ENCODE data around the gene C11orf91.

The C11orf91 gene

DNA sequence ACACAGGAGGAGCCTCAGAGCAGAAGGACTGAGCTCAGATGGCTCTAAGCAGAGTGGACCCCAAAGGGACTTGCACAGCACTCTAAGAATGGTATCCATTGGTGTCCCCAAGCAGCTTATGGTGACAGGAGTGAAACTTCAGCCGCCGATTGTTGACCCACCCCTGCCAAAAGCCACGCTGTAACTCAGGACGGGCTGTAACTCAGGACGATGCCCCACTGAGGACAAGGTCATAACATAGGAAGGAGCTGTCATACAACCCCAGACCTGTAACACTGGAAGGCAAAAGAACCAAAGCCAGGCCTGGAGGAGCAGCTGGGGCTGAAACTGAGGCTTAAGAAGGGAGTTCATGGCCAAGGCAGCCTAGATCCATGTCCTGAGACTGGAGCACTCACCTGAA lies 21.4 kb upstream of the C11orf91 start:
- no peak for DNase-seq (ENCODE audit: low read depth)
- TF ChIP-seq, protein P1, sequence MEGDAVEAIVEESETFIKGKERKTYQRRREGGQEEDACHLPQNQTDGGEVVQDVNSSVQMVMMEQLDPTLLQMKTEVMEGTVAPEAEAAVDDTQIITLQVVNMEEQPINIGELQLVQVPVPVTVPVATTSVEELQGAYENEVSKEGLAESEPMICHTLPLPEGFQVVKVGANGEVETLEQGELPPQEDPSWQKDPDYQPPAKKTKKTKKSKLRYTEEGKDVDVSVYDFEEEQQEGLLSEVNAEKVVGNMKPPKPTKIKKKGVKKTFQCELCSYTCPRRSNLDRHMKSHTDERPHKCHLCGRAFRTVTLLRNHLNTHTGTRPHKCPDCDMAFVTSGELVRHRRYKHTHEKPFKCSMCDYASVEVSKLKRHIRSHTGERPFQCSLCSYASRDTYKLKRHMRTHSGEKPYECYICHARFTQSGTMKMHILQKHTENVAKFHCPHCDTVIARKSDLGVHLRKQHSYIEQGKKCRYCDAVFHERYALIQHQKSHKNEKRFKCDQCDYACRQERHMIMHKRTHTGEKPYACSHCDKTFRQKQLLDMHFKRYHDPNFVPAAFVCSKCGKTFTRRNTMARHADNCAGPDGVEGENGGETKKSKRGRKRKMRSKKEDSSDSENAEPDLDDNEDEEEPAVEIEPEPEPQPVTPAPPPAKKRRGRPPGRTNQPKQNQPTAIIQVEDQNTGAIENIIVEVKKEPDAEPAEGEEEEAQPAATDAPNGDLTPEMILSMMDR (conservative IDR thresholded peaks at IDR 0.05; ENCODE audit: control insufficient read depth, insufficient read depth, low read depth, low read length), result no peak
- H3K4me3 ChIP-seq (ENCODE audit: control insufficient read depth, low read depth, low read length), result no peak overlapping the region

DNA sequence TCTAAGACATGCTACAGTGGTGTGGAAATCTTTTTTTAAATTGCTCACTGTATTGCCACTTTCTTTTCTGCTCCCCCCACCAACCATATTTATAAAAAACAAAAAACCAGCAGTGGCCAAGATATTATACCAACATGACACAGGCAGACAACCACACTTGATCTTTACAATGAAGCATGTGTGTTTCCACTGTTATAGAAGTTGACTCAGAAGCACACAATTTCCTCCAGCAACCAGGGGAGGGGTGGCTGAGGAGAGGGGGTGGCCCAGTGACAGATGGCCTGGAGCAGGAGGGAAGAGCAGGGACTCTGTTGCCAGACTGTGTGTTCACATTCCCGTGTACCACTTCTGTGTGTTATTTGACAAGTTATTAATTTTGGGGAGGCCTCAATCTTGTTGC lies 20.8 kb upstream of the C11orf91 start:
- DNase-seq (ENCODE audit: low read depth), result peak; percentile 68
- H3K4me3 ChIP-seq (ENCODE audit: control insufficient read depth, low read depth, low read length), result no peak overlapping the region
- TF ChIP-seq, protein P1 (conservative IDR thresholded peaks at IDR 0.05; ENCODE audit: control insufficient read depth, insufficient read depth, low read depth, low read length), result no peak

DNA sequence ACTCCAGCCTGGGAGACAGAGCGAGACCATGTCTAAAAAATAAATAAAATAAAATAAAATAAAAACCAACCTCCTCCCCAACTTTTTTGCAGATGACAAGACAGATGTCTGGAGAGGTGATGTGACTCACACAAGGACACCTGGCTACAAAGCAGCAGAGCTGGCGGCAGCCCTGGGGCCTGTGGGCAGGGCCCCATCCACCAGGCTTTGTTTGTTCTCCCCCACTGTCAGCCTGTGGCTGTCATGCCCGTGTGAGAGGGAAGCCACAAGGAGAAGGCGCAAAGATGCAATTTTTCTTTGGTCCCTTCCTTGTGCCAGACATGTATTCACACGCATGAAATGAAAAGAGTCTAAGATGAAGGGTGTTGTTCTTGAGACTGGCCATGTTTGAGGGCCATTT lies 19.0 kb upstream of the C11orf91 start:
- TF ChIP-seq, protein P1 (conservative IDR thresholded peaks at IDR 0.05; ENCODE audit: control insufficient read depth, insufficient read depth, low read depth, low read length), result no peak
- no peak for DNase-seq (ENCODE audit: low read depth)
- H3K4me3 ChIP-seq (ENCODE audit: control insufficient read depth, low read depth, low read length), result no peak overlapping the region

DNA sequence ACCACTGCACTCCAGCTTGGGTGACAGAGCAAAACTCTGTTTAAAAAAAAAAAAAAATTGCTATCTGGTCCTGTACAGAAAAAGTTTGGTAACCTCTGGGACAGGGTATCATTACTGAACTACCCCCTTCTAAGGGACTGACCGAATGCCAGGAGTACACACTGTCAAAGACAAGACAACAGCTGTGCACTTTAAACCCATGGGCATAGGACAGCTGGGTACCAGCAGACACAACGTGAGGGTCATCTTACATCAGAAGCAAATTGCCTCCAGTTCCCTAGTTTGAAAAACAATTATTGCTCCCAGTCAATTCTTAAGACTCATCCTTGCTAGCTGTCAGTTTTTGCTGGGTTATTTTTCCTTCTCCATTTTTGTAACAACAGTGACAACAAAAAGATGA lies 17.8 kb upstream of the C11orf91 start:
- no peak overlapping the region for H3K4me3 ChIP-seq (ENCODE audit: control insufficient read depth, low read depth, low read length)
- DNase-seq (ENCODE audit: low read depth), result no peak
- TF ChIP-seq, protein P1 (conservative IDR thresholded peaks at IDR 0.05; ENCODE audit: control insufficient read depth, insufficient read depth, low read depth, low read length), result no peak

DNA sequence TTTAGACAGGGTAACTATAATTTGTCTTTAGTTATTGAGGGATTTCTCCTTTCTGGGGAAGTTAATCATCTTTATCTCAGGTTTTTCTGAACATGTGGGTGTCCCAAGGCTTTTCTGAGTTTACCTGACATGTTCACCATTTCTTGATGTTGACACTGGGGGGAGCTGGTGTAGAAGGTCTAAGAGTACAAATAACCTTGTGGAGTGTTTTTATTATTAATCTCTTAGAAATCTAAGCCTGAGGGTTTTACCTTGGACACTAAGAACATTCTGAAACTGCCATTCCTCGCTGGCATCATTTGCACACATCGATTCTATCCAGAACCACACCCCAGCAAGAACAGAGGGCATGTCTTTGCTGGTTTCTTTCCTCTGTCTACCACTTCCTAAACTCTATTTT lies 15.6 kb upstream of the C11orf91 start:
- H3K4me3 ChIP-seq (ENCODE audit: control insufficient read depth, low read depth, low read length), result no peak overlapping the region
- TF ChIP-seq, protein P1 (conservative IDR thresholded peaks at IDR 0.05; ENCODE audit: control insufficient read depth, insufficient read depth, low read depth, low read length), result peak; percentile 48
- DNase-seq (ENCODE audit: low read depth), result peak; percentile 63

DNA sequence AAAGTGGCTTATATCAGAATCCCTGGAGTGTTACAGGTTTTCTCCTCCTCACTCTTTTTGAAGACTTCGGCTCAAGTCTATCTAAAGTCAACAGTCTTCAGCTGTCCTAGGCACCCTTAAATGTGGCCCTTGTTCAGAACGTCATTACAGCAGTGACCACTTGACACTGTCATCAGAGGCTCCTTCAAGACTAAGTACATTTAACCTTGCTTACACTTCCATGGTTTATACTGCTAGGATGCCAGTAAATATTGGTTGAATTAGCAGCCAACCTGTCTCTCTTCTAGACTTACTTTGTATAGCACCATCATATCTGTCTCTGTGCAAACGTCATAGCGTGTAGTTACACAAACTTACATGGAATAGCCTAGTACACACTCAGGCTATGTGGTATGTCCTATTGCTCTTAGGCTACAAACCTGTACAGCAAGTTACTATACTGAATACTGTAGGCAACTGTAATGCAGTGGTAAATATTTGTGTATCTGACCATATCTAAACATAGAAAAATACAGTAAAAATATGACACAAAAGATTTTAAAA lies 13.3 kb upstream of the C11orf91 start:
- H3K4me3 ChIP-seq (ENCODE audit: control insufficient read depth, low read depth, low read length), result no peak overlapping the region
- TF ChIP-seq, protein P1 (conservative IDR thresholded peaks at IDR 0.05; ENCODE audit: control insufficient read depth, insufficient read depth, low read depth, low read length), result no peak
- DNase-seq (ENCODE audit: low read depth), result no peak

All from fibroblast of mammary gland (primary cell).